ENCODE results near the gene TMEM100.

- TF ChIP-seq POLR2A (IDR thresholded peaks at IDR 0.05; ENCODE audit: low read depth, low read length): no peak
- TF ChIP-seq POLR2AphosphoS5 (IDR thresholded peaks at IDR 0.05; ENCODE audit: low read depth, low read length): no peak
Observed at GRCh38 chr17:55750750-55751657, 28.3 kb upstream of the TMEM100 start, which contains the start of gene PCTP.
